ENCODE data around the gene TMC1.

- no peak for TF ChIP-seq ZBTB7A (IDR thresholded peaks at IDR 0.05; ENCODE audit: low read depth)
- no peak for TF ChIP-seq EGR1 (IDR thresholded peaks at IDR 0.05)
- TF ChIP-seq REST (IDR thresholded peaks at IDR 0.05; ENCODE audit: low read depth) = no peak
- no peak for TF ChIP-seq TAF1 (IDR thresholded peaks at IDR 0.05; ENCODE audit: low read depth)
Observed at GRCh38 chr9:72574156-72574810, 52.9 kb downstream of the TMC1 start.

Measured in Ishikawa (cell line).